Heart left ventricle (tissue), 13 donors: ENCODE data around the gene CEMIP2.
"Not testable (repeated sequence)": the region's sequence is repeated elsewhere in the genome, so short reads cannot be mapped to it uniquely, and the experiment has no call there.

ENCODE experiments used
- POLR2A ChIP-seq, 2 donors: fragments of 450-650 bp; IDR thresholded peaks; one replicate each; pipeline ENCODE4 v1.6.1; 2017; ENCODE audit warnings: antibody characterized with exemption in 2 of 2, mild to moderate bottlenecking in 2 of 2, moderate library complexity in 2 of 2
- TF ChIP-seq, protein P1 (sequence below), 12 donors: fragments of 200-600 bp; sonication (generic) in 4 of 12; IDR thresholded peaks; one replicate each; pipeline versions ENCODE4 v1.5.0 to v1.8.0; 2018 to 2022; ENCODE audit warnings: antibody characterized with exemption in 12 of 12, mild to moderate bottlenecking in 5 of 12
- donor health status: ischemic (EF 13 %, LVEDD 7.1; RV severe dilation, severe dysfunction).
- donor health status: DM: no; HTN: yes; CAD: no.
- donor health status: DM: no; HTN: no; CAD: no.
- donor health status: ischemic (EF 25% LVEDD 6.9; RV normal size, moderate dysfunction).
- donor health status: ischemic (EF 25% LVEDD 5.7; RV mildly dilated, moderate dysfunction).
- donor health status: ischemic (EF 35%, LVEDD 5.7; RV mildly dilated, moderate dysfunction).
- donor health status: nonischemic (EF 11% LVEDD 7.7; RV severe dilation, severe dysfunction).
- donor health status: DM: yes; HTN: yes; CAD: no.
- donor health status: PGD.
- donor health status: ischemic (EF 29% LVEDD 5.4; RV normal size, mild dysfunction).
- donor health status: nonischemic (EF 23%, LVEDD 6.1; RV moderate dilation, normal function).

DNA sequence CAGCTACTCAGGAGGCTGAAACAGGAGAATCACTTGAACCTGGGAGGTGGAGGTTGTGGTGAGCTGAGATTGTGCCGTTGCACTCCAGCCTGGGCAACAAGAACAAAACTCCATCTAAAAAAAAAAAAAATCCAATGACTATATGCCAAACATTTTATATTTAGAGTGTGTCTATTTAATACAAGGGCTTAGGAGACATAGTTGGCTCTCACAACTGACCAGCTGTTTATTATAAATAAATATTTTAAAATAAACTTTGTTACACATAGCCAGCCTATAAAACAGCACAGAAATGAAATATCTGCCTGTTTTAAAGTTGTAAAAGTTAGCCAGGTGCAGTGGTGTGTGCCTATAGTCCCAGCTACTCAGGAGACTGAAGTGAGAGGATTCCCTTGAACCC is 36.8 kb upstream of the CEMIP2 start:
- TF ChIP-seq, protein P1, sequence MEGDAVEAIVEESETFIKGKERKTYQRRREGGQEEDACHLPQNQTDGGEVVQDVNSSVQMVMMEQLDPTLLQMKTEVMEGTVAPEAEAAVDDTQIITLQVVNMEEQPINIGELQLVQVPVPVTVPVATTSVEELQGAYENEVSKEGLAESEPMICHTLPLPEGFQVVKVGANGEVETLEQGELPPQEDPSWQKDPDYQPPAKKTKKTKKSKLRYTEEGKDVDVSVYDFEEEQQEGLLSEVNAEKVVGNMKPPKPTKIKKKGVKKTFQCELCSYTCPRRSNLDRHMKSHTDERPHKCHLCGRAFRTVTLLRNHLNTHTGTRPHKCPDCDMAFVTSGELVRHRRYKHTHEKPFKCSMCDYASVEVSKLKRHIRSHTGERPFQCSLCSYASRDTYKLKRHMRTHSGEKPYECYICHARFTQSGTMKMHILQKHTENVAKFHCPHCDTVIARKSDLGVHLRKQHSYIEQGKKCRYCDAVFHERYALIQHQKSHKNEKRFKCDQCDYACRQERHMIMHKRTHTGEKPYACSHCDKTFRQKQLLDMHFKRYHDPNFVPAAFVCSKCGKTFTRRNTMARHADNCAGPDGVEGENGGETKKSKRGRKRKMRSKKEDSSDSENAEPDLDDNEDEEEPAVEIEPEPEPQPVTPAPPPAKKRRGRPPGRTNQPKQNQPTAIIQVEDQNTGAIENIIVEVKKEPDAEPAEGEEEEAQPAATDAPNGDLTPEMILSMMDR (IDR thresholded peaks at IDR 0.05): not testable (repeated sequence)
- TF ChIP-seq POLR2A (IDR thresholded peaks at IDR 0.05): not testable (repeated sequence)
